ENCODE results near the gene SCD.
A peak's percentile ranks its signal among the peaks of the same experiment; 100 is the strongest.
"Not testable (repeated sequence)": the region's sequence is repeated elsewhere in the genome, so short reads cannot be mapped to it uniquely, and the experiment has no call there.

SCD gene

DNA sequence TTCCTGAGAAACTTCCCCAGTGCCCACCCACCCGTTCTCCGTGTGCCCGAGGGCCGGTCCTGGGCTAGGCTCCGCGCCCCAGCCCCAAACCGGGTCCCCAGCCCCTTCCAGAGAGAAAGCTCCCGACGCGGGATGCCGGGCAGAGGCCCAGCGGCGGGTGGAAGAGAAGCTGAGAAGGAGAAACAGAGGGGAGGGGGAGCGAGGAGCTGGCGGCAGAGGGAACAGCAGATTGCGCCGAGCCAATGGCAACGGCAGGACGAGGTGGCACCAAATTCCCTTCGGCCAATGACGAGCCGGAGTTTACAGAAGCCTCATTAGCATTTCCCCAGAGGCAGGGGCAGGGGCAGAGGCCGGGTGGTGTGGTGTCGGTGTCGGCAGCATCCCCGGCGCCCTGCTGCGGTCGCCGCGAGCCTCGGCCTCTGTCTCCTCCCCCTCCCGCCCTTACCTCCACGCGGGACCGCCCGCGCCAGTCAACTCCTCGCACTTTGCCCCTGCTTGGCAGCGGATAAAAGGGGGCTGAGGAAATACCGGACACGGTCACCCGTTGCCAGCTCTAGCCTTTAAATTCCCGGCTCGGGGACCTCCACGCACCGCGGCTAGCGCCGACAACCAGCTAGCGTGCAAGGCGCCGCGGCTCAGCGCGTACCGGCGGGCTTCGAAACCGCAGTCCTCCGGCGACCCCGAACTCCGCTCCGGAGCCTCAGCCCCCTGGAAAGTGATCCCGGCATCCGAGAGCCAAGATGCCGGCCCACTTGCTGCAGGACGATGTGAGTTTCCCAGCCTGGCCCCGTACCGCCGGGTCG is at the start of gene SCD:
Gene SCD (plus strand): TSS at position 469 of the 803 bp plus-strand sequence. CDS start 272 bp downstream, at position 741.
- DNase-seq (ENCODE audit: low read depth in 2 of 2, low spot score in 1 of 2), result peak; percentile 36 to 67

DNA sequence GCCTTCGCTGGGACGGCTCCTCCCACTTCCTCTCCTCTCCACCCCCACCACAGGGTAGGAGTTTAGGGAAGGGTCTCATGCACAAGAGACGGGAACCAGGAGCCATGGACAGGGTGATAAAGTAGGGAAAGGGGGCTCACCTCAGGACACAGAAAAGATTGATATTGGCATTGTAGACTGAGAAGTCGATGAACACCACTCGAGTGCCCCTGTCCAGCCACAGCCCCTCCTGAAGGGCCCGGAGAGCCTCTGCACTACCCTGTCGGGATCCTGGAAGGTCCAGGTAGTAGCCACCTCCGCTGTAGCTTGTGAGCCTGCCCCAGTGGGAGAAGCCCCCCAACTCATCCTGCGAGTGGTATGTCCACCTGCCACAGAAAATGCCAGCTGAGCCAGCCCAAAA is 49.8 kb upstream of the SCD start:
- no peak for DNase-seq (ENCODE audit: low read depth in 2 of 2, low spot score in 1 of 2)

DNA sequence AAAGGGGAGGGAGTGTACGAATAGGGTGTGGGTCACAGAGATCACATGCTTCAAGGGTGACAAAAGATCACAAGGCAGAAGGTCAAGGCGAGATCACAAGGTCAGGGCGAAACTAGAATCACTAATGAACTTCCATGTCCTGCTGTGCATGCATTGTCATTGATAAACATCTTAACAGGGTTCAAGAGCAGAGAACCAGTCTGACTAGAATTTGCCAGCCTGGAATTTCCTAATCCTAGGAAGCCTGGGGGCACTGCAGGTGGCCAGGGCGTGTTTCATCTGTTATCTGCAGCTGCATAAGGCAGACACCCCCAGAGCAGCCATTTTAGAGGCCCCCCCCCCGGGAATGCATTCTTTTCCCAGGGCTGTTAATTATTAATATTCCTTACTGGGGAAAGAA is 45.9 kb upstream of the SCD start:
- DNase-seq (ENCODE audit: low read depth in 2 of 2, low spot score in 1 of 2), result not testable (repeated sequence)

DNA sequence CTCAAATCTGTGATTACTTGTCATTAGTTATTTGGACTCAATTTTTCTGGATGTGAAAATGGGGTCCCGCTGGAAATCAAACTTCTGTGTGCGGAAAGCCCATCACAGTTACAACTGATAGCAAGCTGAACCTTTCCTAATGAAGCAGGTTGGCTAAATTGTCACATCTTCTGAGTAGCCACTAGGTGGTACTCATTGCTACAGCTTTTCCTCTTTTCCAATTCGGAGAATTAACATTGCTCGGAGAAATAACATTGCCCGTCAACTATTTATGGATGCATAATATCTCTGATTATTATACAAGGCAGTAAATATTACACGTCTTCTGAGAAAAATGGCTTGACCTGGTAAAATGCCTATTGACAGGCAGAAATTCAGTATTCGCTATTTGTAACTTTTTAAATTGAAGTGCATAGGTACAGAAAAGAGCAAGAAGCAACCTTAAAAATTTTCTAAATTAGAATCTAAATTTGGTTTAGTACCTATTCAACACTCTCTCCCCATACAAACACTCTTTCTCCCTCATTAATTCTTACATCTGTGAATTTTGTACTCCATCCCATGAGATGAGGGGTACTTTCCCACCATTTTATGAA is 43.2 kb upstream of the SCD start:
- DNase-seq (ENCODE audit: low read depth in 2 of 2, low spot score in 1 of 2), result no peak

DNA sequence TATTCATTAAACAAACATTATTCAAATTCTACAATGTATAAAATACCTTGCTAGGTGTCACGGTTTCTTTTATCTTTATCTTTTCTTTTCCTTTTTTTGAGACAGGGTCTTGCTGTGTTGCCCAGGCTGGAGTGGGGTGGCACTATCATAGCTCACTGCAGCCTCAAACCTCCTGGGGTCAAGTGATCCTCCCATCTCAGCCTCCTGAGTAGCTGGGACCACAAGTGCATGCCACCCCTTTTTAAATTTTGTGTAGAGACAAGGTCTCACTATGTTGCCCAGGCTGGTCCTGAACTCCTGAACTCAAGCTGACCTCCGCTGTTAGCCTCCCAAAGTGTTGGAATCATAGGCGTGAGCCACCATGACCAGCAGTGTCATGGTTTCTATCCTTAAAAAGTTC is 42.6 kb upstream of the SCD start:
- DNase-seq (ENCODE audit: low read depth in 2 of 2, low spot score in 1 of 2), result no peak

DNA sequence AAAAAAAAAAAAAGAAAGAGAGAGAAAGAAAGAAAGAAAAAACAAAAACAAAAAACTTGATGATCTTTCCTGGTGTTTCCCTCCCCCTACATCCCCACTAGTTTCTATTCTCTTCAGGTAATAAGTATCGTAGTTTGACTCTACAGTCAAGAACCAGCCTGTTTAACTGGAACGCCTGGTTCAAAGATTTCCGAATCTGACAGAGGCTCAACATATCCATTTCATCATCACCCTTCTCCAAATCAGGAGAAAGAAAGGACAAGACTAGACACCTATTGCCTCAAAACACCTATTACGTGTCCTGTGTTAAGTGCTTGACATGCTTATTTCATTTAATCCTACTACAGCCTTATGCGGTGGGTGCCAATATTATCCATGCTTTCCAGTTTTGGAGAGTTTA is 40.2 kb upstream of the SCD start:
- DNase-seq (ENCODE audit: low read depth in 2 of 2, low spot score in 1 of 2), result no peak

DNA sequence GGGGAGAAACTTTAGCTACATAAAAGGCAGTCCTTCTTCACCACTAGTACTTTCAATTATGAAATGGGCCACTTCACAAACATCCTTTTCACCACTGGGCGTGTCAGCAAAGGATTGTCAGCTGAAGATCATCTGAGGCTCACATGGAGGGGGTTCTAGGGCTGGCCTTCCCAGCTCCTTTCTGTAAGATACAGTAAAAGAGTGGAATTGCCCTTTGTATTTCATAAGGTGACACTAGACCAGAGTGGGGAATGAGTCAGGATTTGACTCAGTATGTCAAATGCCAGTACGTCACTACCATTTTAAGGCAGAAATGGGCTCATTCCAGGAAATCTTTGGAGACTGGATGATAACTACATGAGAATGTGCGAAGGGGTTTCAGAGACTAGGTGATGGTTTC is 39.3 kb upstream of the SCD start:
- no peak for DNase-seq (ENCODE audit: low read depth in 2 of 2, low spot score in 1 of 2)

DNA sequence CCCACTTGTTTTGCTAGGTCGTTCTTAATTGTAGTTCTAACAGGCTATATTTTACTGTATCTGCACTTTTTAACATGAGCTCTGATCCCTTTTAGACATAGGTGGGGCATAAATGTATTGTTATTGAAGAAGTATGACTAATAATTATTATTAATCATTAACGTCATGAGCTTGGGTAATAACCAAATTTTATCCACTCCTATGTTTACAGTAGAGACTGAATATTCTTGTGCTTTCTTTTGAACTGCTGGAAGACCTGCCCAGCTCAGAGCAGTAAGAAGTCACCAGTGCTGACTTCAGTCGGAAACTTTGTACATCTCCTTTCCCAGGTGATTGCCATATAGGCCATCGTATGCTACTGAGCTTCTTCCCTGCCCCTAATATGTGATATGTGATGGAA is 35.7 kb upstream of the SCD start:
- DNase-seq (ENCODE audit: low read depth in 2 of 2, low spot score in 1 of 2), result no peak

DNA sequence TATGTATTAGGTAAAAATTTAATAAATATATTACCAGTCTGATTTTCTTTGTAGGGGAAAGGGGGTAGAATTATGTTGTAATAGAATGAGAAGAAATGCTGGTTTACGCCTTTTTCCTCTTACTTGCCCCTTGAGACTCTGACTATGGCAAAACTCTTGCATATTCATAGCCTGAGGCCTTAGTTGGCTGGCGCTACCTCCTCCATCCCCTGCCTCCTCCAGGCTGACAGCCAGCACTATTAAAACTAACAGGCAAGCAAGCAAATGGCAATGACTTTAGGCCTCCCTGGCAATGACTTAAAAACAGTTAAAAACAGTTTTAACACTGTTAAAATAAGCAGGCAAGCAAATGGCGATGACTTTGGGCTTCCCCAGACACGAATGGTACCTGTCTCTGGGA is 31.4 kb upstream of the SCD start:
- DNase-seq (ENCODE audit: low read depth in 2 of 2, low spot score in 1 of 2), result no peak

DNA sequence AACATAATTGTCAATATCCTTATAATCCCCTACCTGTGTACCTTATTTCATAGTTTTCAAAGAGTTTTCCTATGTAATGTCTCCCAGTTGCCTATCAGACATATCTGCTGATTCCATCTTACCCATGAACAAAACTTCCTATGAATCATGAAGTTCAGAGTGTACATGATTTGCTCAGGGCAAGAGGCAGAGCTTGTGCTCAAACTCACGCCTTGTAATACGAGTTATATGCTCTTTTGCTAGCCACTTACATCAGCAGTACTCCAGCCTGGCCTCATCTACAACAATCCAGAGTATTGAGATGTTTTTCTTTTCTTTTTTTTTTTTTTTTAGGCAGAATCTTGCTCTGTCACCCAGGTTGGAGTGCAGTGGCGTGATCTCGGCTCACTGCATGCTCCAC is 28.8 kb upstream of the SCD start:
- DNase-seq (ENCODE audit: low read depth in 2 of 2, low spot score in 1 of 2), result no peak

DNA sequence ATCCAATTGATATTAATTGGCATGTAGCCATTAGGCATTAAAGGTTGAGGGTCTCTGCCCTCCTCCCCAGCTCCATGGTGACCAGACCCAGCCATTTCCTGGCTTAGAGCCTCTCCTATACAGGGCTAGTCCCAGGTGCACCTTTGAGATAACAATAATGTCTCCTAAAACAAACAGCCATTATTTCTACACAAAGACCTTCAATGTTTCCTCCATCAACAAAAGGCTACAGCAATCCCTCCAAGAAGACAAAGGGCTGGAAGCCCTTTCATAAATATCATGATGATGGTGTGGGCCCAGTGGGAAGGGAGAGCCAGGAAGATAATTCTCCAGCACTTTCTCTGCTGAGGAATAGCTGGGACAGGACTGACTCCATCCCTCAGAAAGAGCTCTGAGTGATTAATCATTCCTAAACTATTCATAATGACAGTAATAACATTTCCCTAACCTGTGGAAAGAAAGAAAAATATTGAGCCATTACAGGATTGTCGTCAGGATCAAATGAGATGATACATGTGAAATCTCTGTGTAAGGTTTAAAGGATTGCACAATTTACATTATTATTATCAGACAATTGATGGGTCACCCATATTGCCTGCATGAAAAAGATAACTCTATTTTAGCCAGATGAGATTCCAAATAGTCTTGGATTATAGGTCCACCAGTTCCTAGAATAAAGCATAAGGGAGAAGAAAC is 27.2 kb upstream of the SCD start:
- DNase-seq (ENCODE audit: low read depth in 2 of 2, low spot score in 1 of 2), result no peak

DNA sequence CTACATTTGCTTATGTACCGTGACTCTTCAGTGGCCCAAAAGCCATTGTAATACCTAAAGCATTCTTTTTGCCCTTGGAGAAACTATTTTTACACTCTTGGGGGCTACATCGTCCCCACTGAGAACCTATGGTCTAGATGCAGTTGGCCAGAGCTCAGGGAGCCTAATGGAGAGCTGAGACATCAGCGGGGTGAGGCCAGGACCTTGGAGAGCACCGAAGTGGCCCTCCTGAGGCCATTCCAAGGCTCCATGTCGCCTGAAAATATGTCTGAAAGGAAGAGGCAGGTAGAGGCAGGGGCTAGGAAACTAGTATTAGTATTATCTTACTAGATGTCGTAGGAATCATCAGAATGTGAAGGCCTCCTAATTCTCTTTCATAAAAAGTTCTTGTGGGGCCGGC is 21.9 kb upstream of the SCD start:
- DNase-seq (ENCODE audit: low read depth in 2 of 2, low spot score in 1 of 2), result no peak

DNA sequence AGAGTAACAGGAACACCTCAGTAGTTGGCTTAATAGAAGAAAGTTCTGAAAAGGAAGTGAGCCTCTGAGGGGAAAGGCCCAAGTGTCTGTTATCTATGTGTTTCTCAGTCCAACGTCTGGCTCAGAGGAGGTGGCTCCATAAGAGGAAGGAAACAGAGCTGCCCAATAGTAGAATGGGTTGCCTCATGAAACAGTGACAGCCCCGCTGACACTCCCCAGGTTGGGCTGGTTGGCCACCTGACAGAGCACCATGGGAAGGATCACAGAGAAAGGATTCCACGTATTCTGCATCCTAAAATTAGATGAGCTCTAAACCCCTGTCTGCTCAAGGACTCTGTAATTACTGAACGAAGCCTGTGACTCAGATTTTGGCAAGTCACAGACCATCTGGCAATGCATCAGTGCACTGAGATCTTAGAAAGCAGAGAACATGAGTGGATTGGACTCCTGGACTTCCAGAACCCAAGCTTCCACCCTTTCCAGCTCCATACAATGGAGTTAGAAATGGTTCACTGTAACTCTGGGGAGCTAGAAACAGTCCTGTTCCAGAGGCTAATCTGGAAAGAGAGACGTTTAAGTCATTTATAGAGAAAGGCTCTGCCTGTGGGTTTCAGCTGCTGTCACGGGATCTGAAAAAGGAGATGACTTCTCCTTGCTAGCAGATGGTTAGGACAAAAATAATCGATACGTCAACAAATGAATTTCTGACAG is 19.9 kb upstream of the SCD start:
- no peak for DNase-seq (ENCODE audit: low read depth in 2 of 2, low spot score in 1 of 2)

DNA sequence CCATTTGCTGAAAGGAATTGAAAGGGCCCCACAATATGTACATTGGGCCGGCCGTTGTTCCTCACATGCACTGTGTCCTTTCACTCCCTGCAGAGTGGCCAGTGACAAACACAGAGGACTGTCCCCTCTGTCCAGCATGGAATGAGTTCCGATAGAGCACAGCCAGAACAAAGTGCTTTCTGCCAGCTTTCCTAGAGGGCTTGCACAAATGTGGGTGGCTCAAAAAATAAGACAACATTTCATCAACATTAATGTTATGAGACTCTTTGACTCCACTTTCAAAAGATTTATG is 19.4 kb upstream of the SCD start:
- DNase-seq (ENCODE audit: low read depth in 2 of 2, low spot score in 1 of 2), result no peak

DNA sequence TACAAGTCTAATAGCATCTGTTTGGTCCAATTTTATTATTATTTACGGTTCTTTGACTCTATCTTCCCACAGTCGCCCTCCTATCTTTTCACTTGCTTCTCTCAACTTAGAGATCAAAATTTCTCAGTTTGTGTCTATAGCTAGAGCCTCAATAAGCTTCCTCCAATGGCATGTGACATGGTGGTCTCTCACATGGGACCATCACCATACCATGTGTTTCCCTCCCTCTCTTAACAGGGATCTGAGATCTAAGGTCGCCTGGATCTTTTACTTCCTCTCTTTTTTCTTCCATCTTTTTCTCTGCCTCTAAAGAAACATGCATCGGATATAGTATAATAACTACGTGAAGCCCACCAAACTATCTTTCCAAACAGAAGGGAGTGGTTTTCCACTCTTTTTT is 18.8 kb upstream of the SCD start:
- DNase-seq (ENCODE audit: low read depth in 2 of 2, low spot score in 1 of 2), result no peak

DNA sequence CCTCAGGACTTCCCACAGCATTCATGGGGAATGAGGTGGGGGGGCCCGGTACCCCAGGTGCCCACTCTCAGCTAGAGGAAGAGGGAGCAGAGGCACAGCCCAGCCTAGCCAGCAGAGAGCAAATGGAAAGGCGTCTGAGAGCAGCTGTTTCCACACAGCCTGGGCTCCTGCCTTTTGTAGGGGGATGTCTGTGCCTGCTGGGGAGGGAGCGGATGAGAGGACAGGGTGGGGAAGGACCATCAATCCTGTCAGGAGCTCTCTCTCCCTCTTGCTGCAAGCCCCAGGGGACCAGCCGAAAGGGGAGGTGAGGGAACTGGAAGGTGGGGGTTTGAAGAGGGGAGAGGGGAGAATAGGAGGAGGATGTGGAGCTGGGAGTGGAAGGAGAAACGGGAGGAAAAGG is 17.0 kb upstream of the SCD start, which contains the start of gene PKD2L1:
Gene PKD2L1 (minus strand): TSS at position 150 of the 400 bp plus-strand sequence. CDS start 125 bp downstream, at position 25.
- no peak for DNase-seq (ENCODE audit: low read depth in 2 of 2, low spot score in 1 of 2)

DNA sequence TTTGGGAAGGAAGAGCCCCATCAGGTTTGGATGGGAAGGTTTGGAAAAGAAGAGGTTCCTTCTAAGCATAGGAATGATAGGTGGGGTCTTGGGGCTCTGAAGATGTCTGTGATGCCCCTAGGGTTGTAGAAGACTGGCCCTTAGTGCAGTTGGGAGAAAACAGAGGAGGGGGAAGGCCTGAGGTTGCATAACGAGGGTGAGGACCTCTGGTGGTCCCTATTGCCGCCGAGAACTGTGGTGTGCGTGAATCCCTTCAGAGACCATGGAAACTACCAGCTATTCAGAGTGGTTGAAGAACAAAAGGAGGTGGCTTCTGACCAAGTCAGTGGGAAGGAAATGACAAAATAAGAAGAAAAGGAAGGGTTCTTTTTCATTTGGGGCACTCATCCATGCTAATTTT is 13.9 kb upstream of the SCD start:
- no peak for DNase-seq (ENCODE audit: low read depth in 2 of 2, low spot score in 1 of 2)

DNA sequence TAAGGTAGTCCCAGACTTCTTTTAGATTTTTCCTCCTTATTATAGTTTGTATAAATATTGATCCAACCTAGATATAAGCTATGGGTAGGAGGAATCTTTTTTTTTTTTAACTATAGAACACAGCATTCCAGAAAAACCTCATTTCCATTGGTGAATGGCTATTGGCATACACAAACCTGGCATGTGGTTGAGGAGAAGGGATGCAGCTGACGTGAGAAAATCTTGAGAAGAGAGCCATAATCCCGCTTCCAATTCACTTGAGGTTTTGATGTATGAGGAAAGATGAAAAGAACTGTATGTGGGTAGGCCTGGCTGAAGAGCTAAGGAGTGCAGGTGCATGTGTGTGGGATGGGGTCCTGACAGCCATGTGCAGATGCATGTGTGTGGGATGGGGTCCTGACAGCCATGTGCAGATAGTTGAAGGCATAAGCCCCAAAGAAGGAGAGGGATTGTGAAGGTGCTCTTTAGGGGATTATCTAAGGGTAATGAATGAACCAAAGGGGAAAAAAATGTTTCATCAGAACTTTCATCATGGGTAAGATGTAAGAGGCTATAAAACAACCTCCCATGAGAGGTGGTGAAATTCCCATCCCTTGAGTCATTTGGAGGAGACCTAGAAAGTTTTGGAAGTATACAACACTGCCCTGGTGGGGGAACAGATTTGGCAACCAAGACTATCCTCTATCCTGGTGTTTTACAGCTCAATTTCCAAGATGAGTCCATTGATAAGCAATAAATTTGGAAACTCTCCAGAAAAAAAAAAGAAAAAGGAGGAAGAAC is 13.2 kb upstream of the SCD start:
- no peak for DNase-seq (ENCODE audit: low read depth in 2 of 2, low spot score in 1 of 2)

DNA sequence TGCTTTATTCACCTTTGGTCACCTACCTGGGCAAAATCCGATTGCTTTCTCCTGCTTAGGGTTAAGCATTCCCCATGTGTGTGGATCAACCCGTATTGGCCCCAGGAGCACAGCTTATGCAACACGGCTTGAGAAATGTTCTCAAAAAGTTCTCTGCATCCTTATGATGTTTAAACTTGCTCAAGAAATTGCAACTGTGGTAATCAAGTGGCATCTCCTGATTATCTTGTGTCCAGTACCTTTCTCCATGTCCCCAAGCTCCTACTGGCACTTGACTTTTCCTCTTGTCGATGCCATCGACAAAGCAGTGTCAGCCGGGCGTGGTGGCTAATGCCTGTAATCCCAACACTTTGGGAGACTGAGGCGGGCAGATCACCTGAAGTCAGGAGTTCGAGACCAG is 12.3 kb upstream of the SCD start:
- no peak for DNase-seq (ENCODE audit: low read depth in 2 of 2, low spot score in 1 of 2)

DNA sequence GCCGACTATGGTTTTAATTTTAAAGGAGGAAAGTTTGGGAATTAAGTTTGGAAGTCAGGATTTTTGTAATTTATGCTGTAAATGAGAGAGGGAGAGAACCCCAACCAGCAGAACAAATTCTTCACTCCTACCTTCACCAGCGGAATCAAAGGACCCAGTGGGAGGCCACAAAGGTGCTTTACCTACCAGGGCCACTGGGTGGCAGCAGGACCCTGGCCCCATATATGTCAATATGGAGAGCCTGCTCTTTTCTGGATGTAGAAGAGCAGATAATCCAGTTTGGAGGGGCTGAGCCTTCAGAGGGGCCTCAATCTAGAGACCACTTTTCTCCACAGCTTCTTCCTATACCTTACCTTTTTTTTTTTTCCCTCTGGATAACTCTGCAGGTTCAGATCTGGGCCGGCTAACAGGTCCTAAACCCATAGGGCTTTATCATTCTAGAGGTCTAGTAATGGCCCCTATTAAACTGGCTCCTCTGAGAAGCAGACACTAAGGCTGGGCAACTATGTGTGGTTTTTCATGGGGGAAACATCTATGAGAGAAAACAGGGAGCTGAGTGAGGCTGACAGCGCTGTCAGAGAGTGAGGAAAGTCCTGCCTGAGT is 8.5 kb upstream of the SCD start:
- peak; percentile 61 to 71 for DNase-seq (ENCODE audit: low read depth in 2 of 2, low spot score in 1 of 2)

DNA sequence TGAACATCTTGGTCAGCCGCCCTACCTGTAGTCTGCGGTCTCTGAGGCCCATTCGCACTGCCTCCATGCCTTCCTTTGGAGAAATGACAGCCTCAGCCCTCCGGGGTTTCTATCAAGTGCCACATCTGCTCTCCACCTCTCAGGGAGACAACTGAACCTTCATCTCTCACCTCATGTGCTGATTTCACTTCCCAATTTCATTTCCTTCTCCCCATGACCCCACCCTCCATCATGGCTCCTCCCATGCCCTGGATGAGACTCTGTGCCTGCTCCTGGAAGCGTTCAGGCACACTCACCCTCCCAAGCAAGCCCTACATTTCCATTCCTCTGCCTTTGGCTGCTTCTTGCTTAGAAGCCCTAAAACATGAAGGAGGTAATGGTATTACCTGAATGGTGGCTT is 7.8 kb upstream of the SCD start:
- no peak for DNase-seq (ENCODE audit: low read depth in 2 of 2, low spot score in 1 of 2)
